ENCODE results near the gene SLC16A6.

DNA sequence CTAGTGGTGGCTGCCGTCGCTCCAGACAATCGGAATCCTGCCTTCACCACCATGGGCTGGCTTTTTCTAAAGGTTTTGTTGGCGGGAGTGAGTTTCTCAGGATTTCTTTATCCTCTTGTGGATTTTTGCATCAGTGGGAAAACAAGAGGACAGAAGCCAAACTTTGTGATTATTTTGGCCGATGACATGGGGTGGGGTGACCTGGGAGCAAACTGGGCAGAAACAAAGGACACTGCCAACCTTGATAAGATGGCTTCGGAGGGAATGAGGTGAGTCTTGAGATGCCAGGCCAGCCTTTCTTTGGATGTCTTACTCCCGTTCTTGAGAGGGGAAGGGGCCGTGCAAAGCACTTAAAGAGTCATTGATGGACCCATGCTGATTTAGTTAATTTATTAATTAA is 16.5 kb upstream of the SLC16A6 start:
- TF ChIP-seq POLR2A (IDR thresholded peaks at IDR 0.05; ENCODE audit: extremely low read depth, insufficient read length): no peak
- TF ChIP-seq MYC (IDR thresholded peaks at IDR 0.05; ENCODE audit: low read depth, low read length): no peak
